Body of pancreas (tissue), 4 donors: ENCODE measurements around the gene OOEP. TPM values are rescaled to one million over a fixed set of nuclear protein-coding genes. Genes with fewer than 3 reads are reported as not detected.
"Not testable (repeated sequence)": the region's sequence is repeated elsewhere in the genome, so short reads cannot be mapped to it uniquely, and the experiment has no call there.

Source experiments
- ATAC-seq: fragments of 150-250 bp; one replicate; pipeline ENCODE4 v1.9.1; 2016
- DNase-seq, 4 donors: peaks; one replicate each; pipeline ENCODE4 v3.0.0-alpha.2; 2019
- H3K27ac ChIP-seq, 4 donors: fragments of 200-600 bp; sonication (generic); 1 replicate in 3 of 4; 2 replicates in 1 of 4; pipeline versions ENCODE4 v1.5.1 to v1.6.1; 2016 to 2019; ENCODE audit warnings: mild to moderate bottlenecking in 1 of 4, mixed read lengths in 1 of 4, moderate library complexity in 1 of 4
- H3K27me3 ChIP-seq, 2 donors: fragments of 200-600 bp; sonication (generic); one replicate each; pipeline ENCODE4 v1.6.0; 2016; ENCODE audit warnings: mild to moderate bottlenecking in 1 of 2
- H3K36me3 ChIP-seq, 2 donors: fragments of 200-600 bp; sonication (generic); replicated peaks in 1 of 2; 2 replicates each; pipeline ENCODE4 v1.5.1; 2016; ENCODE audit warnings: low read depth in 2 of 2; ENCODE audit not compliant: insufficient read depth in 1 of 2
- H3K4me1 ChIP-seq: fragments of 200-600 bp; sonication (generic); one replicate; pipeline ENCODE4 v1.6.0; 2016
- H3K4me3 ChIP-seq, 2 donors: fragments of 200-600 bp; sonication (generic); 1 replicate in 1 of 2; 2 replicates in 1 of 2; pipeline ENCODE4 v1.5.1; 2016 to 2019
- H3K9me3 ChIP-seq, 3 donors: fragments of 200-600 bp; sonication (generic); 1 replicate in 2 of 3; 2 replicates in 1 of 3; pipeline ENCODE4 v1.5.1; 2016
- POLR2A ChIP-seq, 3 donors: fragments of 450-650 bp; IDR thresholded peaks; one replicate each; pipeline ENCODE4 v1.6.1; 2016; ENCODE audit warnings: antibody characterized with exemption in 3 of 3, mild to moderate bottlenecking in 2 of 3
- WGBS, 2 donors: methylation state at CpG; one replicate each; pipeline ENCODE4 v1.1.5; 2017; 5-methylcytosine and 5-hydroxymethylcytosine counted together
- intact Hi-C: fragments of 100-400 bp; cut with DNase I; formaldehyde crosslinking; loops from one replicate; pipeline ENCODE4 v1.15.1; 2023
- total RNA-seq, 2 donors: library from RNA; depleted of rRNA; stranded (reverse); fragments of >200 nt; gene quantifications; one replicate each; pipeline ENCODE4 v1.1.0, GENCODE V29; 2016
- TF ChIP-seq, protein P1 (sequence below), 7 experiments: fragments of 450-650 bp in 4 of 7; fragments of 200-600 bp in 3 of 7; sonication (generic) in 3 of 7; IDR thresholded peaks; one replicate each; pipeline ENCODE4 v1.5.1; 2016 to 2019; ENCODE audit warnings: antibody characterized with exemption in 7 of 7

The OOEP gene
- total RNA-seq, 2 donors from 2014 or later, result not detected

DNA sequence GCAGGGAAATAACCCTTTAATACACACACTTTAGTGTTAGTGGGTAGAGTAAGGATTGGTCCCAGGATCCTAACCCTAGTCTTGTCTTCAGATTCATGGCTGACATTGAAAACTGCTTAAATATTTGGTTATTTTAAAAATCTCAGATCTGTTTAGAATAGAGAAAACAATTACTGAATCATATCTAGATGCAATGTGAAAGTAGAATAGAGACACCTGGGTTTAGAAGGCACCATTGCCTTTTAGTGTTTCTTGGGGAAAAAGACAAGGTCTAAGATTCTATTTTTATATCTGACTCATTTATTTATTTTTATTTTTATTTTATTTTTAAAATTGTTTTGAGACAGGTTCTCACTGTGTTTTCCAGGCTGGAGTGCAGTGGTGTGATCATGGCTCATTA, 31.0 kb upstream of the OOEP start:
- intact Hi-C loops, result no loop called here
- no peaks in the 10 kb centered on the region for H3K4me1 ChIP-seq
- H3K27me3 ChIP-seq, result no peaks in the 10 kb centered on the region
- no peaks in the 10 kb centered on the region for H3K9me3 ChIP-seq
- ATAC-seq (no peak), DNase-seq (no peak)
- TF ChIP-seq, protein P1, sequence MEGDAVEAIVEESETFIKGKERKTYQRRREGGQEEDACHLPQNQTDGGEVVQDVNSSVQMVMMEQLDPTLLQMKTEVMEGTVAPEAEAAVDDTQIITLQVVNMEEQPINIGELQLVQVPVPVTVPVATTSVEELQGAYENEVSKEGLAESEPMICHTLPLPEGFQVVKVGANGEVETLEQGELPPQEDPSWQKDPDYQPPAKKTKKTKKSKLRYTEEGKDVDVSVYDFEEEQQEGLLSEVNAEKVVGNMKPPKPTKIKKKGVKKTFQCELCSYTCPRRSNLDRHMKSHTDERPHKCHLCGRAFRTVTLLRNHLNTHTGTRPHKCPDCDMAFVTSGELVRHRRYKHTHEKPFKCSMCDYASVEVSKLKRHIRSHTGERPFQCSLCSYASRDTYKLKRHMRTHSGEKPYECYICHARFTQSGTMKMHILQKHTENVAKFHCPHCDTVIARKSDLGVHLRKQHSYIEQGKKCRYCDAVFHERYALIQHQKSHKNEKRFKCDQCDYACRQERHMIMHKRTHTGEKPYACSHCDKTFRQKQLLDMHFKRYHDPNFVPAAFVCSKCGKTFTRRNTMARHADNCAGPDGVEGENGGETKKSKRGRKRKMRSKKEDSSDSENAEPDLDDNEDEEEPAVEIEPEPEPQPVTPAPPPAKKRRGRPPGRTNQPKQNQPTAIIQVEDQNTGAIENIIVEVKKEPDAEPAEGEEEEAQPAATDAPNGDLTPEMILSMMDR (IDR thresholded peaks at IDR 0.05), result no peak
- no peak for TF ChIP-seq POLR2A (IDR thresholded peaks at IDR 0.05)
- H3K27ac ChIP-seq, result no peak overlapping the region
- H3K36me3 ChIP-seq, result no peaks in the 10 kb centered on the region
- no peak overlapping the region for H3K4me3 ChIP-seq

DNA sequence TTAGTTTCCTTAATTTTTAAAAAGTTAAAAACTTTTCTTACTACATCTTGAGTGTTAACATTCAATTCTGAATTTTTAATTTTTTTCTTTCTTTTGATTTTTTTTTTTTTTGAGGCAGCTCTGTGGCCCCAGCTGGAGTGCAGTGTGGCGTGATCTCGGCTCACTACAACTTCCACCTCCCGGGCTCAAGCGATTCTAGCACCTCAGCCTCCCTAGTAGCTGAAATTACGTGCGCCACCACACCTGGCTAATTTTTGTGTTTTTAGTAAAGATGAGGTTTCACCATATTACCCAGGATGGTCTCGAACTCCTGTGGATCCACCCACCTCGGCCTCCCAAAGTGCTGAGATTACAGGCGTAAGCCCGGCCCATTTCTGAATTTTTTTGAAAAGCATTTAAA, 26.2 kb upstream of the OOEP start:
- TF ChIP-seq POLR2A (IDR thresholded peaks at IDR 0.05), result no peak
- TF ChIP-seq, protein P1 (IDR thresholded peaks at IDR 0.05), result no peak
- no peak overlapping the region for H3K4me3 ChIP-seq
- intact Hi-C loops, result no loop called here
- no peaks in the 10 kb centered on the region for H3K9me3 ChIP-seq
- H3K27me3 ChIP-seq, result no peaks in the 10 kb centered on the region
- ATAC-seq (no peak), DNase-seq (no peak)
- no peak overlapping the region for H3K27ac ChIP-seq
- WGBS, 2 donors, result 93 to 95% methylated on average over 10 of the region's 10 CpGs
- no peaks in the 10 kb centered on the region for H3K36me3 ChIP-seq
- H3K4me1 ChIP-seq, result no peaks in the 10 kb centered on the region

DNA sequence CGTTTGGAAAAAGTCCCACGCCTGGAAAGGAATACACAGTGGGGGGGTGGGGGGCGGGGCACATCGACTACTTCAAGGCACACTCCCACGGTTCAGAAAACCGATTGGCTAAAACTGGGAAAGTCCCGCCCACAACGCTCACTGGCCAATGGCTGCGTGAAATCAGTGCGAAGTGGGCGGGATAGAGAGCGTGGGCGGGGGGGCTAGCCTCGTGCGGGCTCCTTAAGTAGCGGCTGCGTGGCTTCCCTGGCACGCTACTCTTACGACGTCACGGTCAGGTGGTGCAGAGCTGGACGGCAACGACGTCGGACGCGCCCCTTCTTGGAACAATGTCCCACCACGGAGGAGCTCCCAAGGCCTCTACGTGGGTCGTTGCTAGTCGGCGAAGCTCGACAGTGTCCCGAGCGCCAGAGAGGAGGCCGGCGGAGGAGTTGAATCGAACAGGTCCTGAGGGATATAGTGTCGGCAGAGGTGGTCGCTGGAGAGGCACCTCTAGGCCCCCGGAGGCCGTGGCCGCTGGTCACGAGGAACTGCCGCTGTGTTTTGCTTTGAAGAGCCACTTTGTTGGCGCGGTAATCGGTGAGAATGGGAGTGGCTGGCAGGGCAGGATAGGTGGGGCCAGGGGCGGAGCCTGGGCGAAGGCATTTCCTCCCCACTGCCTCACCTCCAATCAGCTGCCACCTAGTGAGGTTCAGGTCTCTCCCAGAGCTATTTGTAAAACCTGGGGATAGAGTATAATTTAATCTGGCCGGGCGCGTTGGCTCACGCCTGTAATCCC, 25.1 kb upstream of the OOEP start, which contains the start of gene DDX43:
Gene DDX43, plus strand, starts transcription at position 252 of the 778 bp plus-strand sequence. Its CDS starts 78 bp downstream, at position 330.
- TF ChIP-seq, protein P1 (IDR thresholded peaks at IDR 0.05), result no peak
- TF ChIP-seq POLR2A (IDR thresholded peaks at IDR 0.05), result peak in 2 of 3 donors; percentile 54 to 57
- 75 to 79% methylated on average over 40 to 54 of the region's 54 CpGs for WGBS, 2 donors
- peak; percentile 90 for ATAC-seq
- no peak within 1 kb of the TSS for H3K4me3 ChIP-seq
- H3K27ac ChIP-seq, result peak within 1 kb of the TSS in 3 of 4 donors; percentile 56 to 87 (median 80)
- H3K9me3 ChIP-seq, result no peaks in the 10 kb centered on the region
- no peaks in the 10 kb centered on the region for H3K4me1 ChIP-seq
- peak; percentile 76 to 88 (median 84) for DNase-seq
- H3K36me3 ChIP-seq, result no peaks in the 10 kb centered on the region
- no peaks in the 10 kb centered on the region for H3K27me3 ChIP-seq
- intact Hi-C loops, result no loop called here

DNA sequence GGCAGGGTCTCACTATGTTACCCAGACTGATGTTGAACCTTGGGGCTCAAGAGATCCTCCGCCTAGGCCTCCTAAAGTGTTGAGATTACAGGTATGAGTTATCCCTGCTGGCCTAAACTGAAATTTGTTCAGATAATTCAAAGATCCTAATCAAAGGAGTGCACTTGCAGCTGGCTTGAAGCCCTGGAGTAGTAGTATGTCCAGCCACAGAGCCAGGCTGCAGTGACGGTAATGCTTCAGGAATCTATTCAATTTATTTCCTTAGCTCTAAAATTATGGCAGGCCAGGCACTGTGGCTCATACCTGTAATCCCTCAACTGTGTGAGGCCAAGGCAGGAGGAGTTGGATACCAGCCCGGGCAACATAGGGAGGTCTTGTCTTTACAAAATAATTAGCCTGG, 23.6 kb upstream of the OOEP start:
- Histone ChIP-seq H3K9me3 (no peaks in the 10 kb centered on the region), H3K27ac (no peak overlapping the region), H3K27me3 (no peaks in the 10 kb centered on the region), H3K4me1 (no peaks in the 10 kb centered on the region), H3K36me3 (no peaks in the 10 kb centered on the region), H3K4me3 (no peak overlapping the region)
- intact Hi-C loops, result no loop called here
- no peak for DNase-seq
- ATAC-seq, result no peak
- 80 to 86% methylated on average over 3 of the region's 3 CpGs for WGBS, 2 donors
- no peak for TF ChIP-seq POLR2A (IDR thresholded peaks at IDR 0.05)
- TF ChIP-seq, protein P1 (IDR thresholded peaks at IDR 0.05), result no peak

DNA sequence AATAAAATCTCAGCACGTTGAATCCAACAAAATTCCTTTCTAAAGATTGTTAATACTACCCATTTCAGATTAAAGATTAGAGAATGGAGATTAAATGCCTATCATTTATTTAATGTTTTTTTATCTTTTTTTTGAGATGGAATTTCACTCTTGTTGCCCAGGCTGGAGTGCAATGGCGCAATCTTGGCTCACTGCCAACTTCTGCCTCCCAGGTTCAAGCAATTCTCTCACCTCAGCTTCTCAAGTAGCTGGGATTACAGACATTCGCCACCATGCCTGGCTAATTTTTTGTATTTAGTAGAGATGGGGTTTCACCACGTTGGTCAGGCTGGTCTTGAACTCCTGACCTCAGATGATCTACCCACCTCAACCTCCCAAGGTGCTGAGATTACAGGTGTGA, 22.5 kb upstream of the OOEP start:
- H3K4me1 ChIP-seq, intact Hi-C loops, H3K27ac ChIP-seq, ATAC-seq, H3K27me3 ChIP-seq, H3K36me3 ChIP-seq, H3K9me3 ChIP-seq, H3K4me3 ChIP-seq: not testable (repeated sequence)
- WGBS, 2 donors, result 54 to 58% methylated on average over 4 of the region's 4 CpGs
- DNase-seq, result peak in 1 of 4 donors; percentile 12
